ENCODE results near the gene BMERB1.

DNA sequence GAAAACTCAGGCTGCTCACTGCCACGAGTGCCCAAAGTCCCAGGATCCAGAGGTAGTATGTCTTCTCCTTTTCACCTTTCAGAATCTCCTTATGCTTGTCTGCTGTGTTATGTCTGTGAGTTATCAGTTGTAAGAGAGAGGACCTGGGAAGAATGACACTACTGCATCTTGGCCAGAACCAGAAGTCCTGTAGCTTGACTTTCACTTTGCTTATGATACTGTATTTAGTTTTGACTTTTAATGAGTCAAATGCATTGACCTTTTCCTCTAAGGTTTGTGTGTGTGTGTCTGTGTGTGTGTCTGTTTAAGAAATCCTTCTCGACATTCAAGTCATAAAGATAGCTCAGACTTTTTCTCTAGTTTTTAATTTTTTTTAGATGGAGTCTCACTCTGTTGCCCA lies 43.4 kb downstream of the BMERB1 start:
- TF ChIP-seq CTCF (IDR thresholded peaks at IDR 0.05; ENCODE audit: low read depth, low read length) (no peak), MAX (IDR thresholded peaks at IDR 0.05; ENCODE audit: low read depth, low read length) (no peak), POLR2A (IDR thresholded peaks at IDR 0.05; ENCODE audit: extremely low read depth, insufficient read length) (no peak), MYC (IDR thresholded peaks at IDR 0.05; ENCODE audit: low read depth, low read length) (no peak)

Measured in NB4 (cell line).